Small intestine (tissue), 7 donors: Measurements from ENCODE around the gene LRPAP1. TPM values are rescaled to one million over a fixed set of nuclear protein-coding genes. Genes with fewer than 3 reads are reported as not detected.
"Not testable (repeated sequence)": the region's sequence is repeated elsewhere in the genome, so short reads cannot be mapped to it uniquely, and the experiment has no call there.

ENCODE experiments used
- DNase-seq, 2 donors: peaks; one replicate each; pipeline versions ENCODE4 v3.0.0 to v3.0.0-alpha.2; 2013
- FAIRE-seq: peaks from 2 replicates; lab custom pipeline; 2012; peaks lifted over from hg19 to GRCh38; lab: Jason Lieb, UNC
- H3K27ac ChIP-seq, 3 donors: one replicate each; pipeline ENCODE4 v1.5.1; 2013; ENCODE audit warnings: low read length in 2 of 3, mild to moderate bottlenecking in 2 of 3, control low read depth in 1 of 3, inconsistent platforms in 1 of 3, low read depth in 1 of 3, moderate library complexity in 1 of 3
- H3K27me3 ChIP-seq, 3 donors: one replicate each; pipeline ENCODE4 v1.6.1; 2013; ENCODE audit warnings: low read length in 3 of 3, inconsistent platforms in 1 of 3; ENCODE audit not compliant: control insufficient read depth in 3 of 3, insufficient read depth in 3 of 3
- H3K36me3 ChIP-seq, 3 donors: one replicate each; pipeline ENCODE4 v1.6.1; 2013; ENCODE audit warnings: low read length in 3 of 3, inconsistent platforms in 1 of 3, low read depth in 1 of 3, mild to moderate bottlenecking in 1 of 3, moderate library complexity in 1 of 3; ENCODE audit not compliant: control insufficient read depth in 3 of 3, insufficient read depth in 2 of 3
- H3K4me1 ChIP-seq, 3 donors: one replicate each; pipeline ENCODE4 v1.6.1; 2013; ENCODE audit warnings: low read length in 2 of 3, inconsistent platforms in 1 of 3, low read depth in 1 of 3, mild to moderate bottlenecking in 1 of 3, moderate library complexity in 1 of 3; ENCODE audit not compliant: control insufficient read depth in 3 of 3, insufficient read depth in 2 of 3
- H3K4me3 ChIP-seq, 3 donors: one replicate each; pipeline ENCODE4 v1.5.1; 2013; ENCODE audit warnings: low read length in 3 of 3, control low read depth in 1 of 3, inconsistent platforms in 1 of 3, low read depth in 1 of 3, mild to moderate bottlenecking in 1 of 3, moderate library complexity in 1 of 3
- H3K9me3 ChIP-seq, 2 donors: one replicate each; pipeline ENCODE4 v1.6.1; 2013; ENCODE audit warnings: low read depth in 1 of 2, low read length in 1 of 2; ENCODE audit not compliant: control insufficient read depth in 2 of 2, insufficient read depth in 1 of 2
- WGBS, 3 donors: extraction: QIAGEN DNeasy Blood & Tissue Kit; methylation state at CpG; one replicate each; pipeline ENCODE4 v1.1.7; 2013; 5-methylcytosine and 5-hydroxymethylcytosine counted together
- polyA plus RNA-seq, 4 donors: library from polyadenylated mRNA; stranded (reverse) in 3 of 4; unstranded in 1 of 4; fragments of 200-250 nt in 3 of 4; fragments of 120-200 nt in 1 of 4; gene quantifications; one replicate each; pipeline versions ENCODE4 v1.2.1 to v1.2.3, GENCODE V29; 2013
- donor health status: healthy with polysubstance abuse.
- donor health status: control.
- donor health status: control.
- donor health status: Bipolar disorder and iron deficiency.
- donor health status: healthy.

The LRPAP1 gene
- polyA plus RNA-seq, 4 donors = 20.1 to 268 (median 69.6) TPM

DNA sequence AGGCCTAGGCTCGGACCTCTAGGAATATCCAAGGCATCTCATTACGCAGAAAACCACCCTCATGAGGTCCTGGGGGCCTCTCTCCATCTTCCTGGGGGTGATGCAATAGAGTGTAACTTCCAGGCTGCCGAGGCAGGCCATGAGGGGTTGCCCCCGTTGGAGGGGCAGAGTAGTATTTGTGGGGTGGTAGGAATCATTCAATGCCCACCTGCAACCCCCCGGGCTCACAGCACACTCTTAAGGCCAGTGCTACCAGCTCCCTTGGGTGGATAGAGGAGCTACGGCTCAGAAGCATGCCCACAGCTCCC is 17.4 kb upstream of the LRPAP1 start:
- not testable (repeated sequence) for DNase-seq, FAIRE-seq, H3K27ac ChIP-seq, H3K4me1 ChIP-seq, H3K36me3 ChIP-seq, H3K27me3 ChIP-seq, H3K4me3 ChIP-seq, H3K9me3 ChIP-seq
- WGBS, 3 donors = 70 to 89% (median 78%) methylated on average over 4 to 5 of the region's 6 CpGs

DNA sequence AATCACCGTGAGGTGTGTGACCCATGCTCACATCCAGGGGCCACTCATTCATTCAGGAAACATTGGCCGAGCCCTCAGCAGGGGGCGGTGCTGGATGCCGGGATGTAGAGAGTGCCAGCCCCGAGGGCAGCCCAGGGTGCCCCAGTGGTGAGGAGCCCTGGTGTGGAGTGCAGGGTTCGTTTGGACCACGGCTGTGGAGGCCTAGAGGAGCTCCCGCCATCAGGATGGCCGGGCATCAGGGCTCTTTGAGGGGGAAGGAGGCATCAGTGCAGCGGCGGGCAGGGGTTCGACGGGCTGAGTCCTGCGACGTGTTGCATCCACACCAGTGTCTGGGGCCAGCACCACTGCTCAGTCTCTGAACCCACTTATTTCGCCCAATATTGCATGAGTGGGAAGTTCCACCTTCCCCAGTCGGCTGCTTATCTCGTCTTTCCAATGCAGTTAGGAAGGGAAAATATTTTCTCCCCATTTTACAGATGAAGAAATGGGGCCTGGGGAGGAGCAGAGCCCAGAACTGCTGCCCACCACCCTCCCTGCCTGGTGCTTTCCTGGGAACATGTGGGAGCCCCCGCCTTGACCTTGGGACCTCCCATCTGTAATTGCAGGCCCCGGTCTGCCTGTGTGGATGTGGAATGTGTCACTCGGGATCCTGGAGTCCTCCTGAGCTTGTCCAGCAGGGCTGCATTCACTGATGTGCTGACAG is 16.9 kb upstream of the LRPAP1 start:
- not testable (repeated sequence) for H3K4me3 ChIP-seq, FAIRE-seq, H3K27me3 ChIP-seq, H3K9me3 ChIP-seq, H3K27ac ChIP-seq, H3K4me1 ChIP-seq, H3K36me3 ChIP-seq, DNase-seq
- WGBS, 3 donors = 76 to 84% (median 84%) methylated on average over 13 to 19 of the region's 21 CpGs

DNA sequence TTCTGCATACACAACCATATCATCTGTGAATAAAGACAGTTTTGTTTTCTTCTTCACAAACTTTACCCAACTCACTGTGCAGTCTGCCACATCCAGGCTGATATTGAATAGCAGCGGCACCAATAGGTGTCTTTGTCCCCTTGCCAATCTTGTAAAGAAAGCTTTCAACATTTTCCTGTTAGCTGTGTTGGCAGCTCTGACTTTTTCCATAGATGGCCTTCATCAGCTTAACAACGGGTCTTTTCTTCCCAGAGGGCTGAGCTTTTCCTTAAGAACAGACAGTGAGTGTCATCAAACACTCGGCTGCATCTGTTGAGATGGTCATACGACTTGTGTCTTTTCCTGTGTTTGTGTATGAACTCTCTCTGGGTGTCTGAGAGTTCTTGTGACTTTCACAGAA is 14.5 kb upstream of the LRPAP1 start:
- not testable (repeated sequence) for H3K4me3 ChIP-seq, H3K27me3 ChIP-seq, H3K4me1 ChIP-seq, H3K36me3 ChIP-seq, DNase-seq, H3K9me3 ChIP-seq, H3K27ac ChIP-seq, FAIRE-seq
- 60 to 74% (median 68%) methylated on average over 4 of the region's 4 CpGs for WGBS, 3 donors

DNA sequence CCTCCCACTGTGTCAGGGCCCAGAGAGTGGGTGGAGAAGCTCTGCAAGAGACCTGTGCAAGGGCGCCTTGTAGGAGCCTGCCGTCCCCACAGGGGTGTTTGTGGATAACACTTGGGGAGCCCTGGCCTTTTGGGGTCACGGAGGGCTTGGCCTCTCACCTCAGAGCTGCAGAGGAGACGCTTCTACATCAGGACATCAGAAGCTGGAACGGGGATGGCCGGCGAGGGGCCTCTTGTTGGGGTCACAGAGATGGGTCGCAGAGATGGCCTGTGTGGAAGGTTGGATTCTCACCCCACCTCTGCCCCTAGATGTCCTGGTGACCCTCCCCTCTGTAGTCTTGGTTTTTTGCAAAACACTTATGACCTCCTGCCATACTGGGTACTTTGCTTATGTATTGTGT is 13.1 kb upstream of the LRPAP1 start:
- WGBS, 3 donors = 90 to 92% (median 91%) methylated on average over 8 of the region's 8 CpGs
- H3K27me3 ChIP-seq, H3K36me3 ChIP-seq, DNase-seq, FAIRE-seq, H3K9me3 ChIP-seq, H3K4me1 ChIP-seq, H3K27ac ChIP-seq, H3K4me3 ChIP-seq: not testable (repeated sequence)

DNA sequence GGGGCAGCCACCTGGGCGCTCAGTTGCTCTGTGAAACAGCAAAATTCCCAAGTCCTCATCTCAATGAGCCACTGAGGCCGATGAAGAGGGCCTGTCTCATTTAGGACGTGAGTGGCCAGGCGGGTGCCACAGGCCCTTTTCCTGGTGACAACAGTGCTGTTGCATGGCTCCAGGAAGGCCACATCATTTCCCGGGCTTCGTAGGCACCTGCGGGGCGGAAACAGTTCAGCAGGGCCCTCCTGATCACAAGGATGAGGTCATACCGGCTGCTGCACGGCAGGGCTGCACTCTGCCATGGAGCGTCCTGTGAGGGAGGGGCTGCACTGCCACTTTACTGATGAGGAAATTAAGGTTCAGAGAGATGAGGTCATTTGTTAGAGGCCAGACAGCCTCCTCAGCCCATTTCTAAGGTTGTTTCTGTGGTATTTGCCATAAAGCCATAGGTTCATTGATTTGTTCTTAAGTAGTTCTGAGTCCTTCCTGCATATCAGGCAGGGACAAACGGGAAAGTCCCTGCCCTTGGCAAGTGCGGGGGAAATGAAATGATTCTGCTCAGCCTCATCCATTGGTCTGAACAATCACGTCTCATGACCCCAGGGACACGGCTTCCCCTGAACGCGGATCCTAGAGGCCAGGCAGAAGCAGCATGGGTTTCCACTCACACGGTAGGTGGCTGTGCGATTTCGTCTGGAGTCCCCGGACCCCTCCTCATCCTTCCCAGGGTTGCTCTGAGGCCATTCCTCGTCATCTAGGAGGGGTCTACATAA is 12.2 kb upstream of the LRPAP1 start:
- not testable (repeated sequence) for H3K9me3 ChIP-seq, H3K27ac ChIP-seq, FAIRE-seq, H3K4me3 ChIP-seq, H3K27me3 ChIP-seq, H3K36me3 ChIP-seq, H3K4me1 ChIP-seq
- 26 to 55% (median 42%) methylated on average over 19 to 22 of the region's 22 CpGs for WGBS, 3 donors
- peak in 1 of 2 donors; percentile 43 for DNase-seq

DNA sequence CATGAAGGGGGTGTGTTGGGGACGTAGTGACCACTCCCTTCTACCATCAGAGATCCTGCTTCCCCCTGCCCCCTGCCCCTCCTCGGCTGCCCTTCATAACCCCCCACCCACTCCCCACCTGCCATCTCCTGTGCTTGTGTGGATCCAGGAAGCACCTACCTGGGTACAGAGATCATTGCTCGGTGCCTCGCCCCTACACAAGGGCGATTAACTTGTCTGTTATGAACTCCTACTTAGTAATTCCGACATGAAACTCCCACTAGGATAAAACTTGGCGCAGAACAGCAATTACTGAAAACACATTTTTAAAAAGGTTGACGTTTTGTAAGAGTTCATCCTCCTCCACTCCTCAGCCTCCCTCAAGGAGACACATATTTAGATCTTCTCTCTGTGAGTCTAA is 11.2 kb upstream of the LRPAP1 start:
- H3K36me3 ChIP-seq, H3K27ac ChIP-seq, H3K4me3 ChIP-seq, DNase-seq, FAIRE-seq, H3K9me3 ChIP-seq, H3K4me1 ChIP-seq, H3K27me3 ChIP-seq: not testable (repeated sequence)
- 62 to 79% (median 66%) methylated on average over 7 to 8 of the region's 8 CpGs for WGBS, 3 donors

DNA sequence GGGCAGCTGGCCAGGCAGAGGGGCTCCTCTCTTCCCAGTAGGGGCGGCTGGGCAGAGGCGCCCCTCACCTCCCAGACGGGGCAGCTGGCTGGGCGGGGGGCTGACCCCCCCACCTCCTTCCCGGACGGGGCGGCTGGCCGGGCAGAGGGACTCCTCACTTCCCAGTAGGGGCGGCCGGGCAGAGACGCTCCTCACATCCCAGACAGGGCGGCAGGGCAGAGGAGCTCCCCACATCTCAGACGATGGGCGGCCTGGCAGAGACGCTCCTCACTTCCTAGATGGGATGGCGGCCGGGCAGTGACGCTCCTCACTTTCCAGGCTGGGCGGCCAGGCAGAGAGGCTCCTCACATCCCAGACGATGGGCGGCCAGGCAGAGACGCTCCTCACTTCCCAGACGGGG is 6.7 kb upstream of the LRPAP1 start:
- H3K4me1 ChIP-seq, H3K36me3 ChIP-seq, H3K4me3 ChIP-seq, H3K27ac ChIP-seq, DNase-seq, H3K27me3 ChIP-seq, H3K9me3 ChIP-seq, FAIRE-seq: not testable (repeated sequence)
- WGBS, 3 donors = 95 to 97% (median 97%) methylated on average over 16 to 23 of the region's 23 CpGs

DNA sequence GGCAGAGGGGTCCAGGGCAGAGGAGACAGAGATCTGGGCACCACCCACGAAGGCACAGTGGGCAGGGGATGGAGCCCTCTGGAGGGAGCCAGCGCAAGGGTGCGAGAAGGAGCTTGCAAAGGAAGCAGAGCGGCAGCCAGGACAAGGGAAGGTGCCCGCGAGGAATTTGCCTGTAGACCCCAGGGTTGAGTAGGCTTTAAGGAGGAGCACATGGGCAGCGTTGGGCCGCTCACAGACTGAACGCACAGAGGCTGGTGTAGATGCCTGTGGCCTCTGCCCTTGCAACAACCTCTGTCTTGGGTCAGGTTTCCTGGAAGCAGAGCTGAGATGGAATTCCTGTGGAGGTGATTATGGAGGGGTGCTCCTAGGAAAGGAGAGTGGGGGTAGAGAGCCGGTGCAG is 3.6 kb upstream of the LRPAP1 start:
- not testable (repeated sequence) for H3K27ac ChIP-seq, H3K27me3 ChIP-seq, DNase-seq, H3K36me3 ChIP-seq, H3K4me3 ChIP-seq, H3K9me3 ChIP-seq, FAIRE-seq
- WGBS, 3 donors = 80 to 93% (median 89%) methylated on average over 9 to 10 of the region's 10 CpGs
- H3K4me1 ChIP-seq = peaks cover 4 to 14% (median 7%) of the 10 kb centered on the region in 3 donors
